ENCODE data around the gene MFSD6. TPM values are rescaled to one million over a fixed set of nuclear protein-coding genes. Genes with fewer than 3 reads are reported as not detected.

The MFSD6 gene
- polyA plus RNA-seq, 1 donor from 2014 or later, result 10.4 TPM

GRCh38 chr2:190538201-190538600, 130.0 kb downstream of the MFSD6 start:
- peaks cover 6 to 41% (median 15%) of the 10 kb centered on the region in 3 donors for H3K9me3 Mint-ChIP-seq
- H3K4me1 Mint-ChIP-seq, result peaks cover 14 to 32% (median 19%) of the 10 kb centered on the region in 3 donors
- H3K36me3 Mint-ChIP-seq, result peaks cover 9% of the 10 kb centered on the region
- peak overlapping the region in 1 of 4 donors; percentile 76 for H3K4me3 Mint-ChIP-seq
- H3K27ac Mint-ChIP-seq, result peak overlapping the region; percentile 76 to 84 (median 78)
- H3K27me3 Mint-ChIP-seq, result no peaks in the 10 kb centered on the region

- H3K27ac Mint-ChIP-seq, result peak overlapping the region in 1 of 3 donors; percentile 72
- H3K36me3 Mint-ChIP-seq, result peaks cover 9% of the 10 kb centered on the region
- peaks cover 6 to 41% (median 15%) of the 10 kb centered on the region in 3 donors for H3K9me3 Mint-ChIP-seq
- H3K4me1 Mint-ChIP-seq, result peaks cover 7 to 22% (median 14%) of the 10 kb centered on the region in 3 donors
- no peaks in the 10 kb centered on the region for H3K27me3 Mint-ChIP-seq
- peak overlapping the region in 1 of 4 donors; percentile 36 for H3K4me3 Mint-ChIP-seq
These were observed 131.9 kb downstream of the MFSD6 start for GRCh38 chr2:190540048-190540447.

GRCh38 chr2:190545093-190545492, 136.9 kb downstream of the MFSD6 start:
- Mint-ChIP-seq H3K27me3 (no peaks in the 10 kb centered on the region), H3K4me3 (no peak overlapping the region), H3K36me3 (peaks cover 9% of the 10 kb centered on the region), H3K4me1 (peaks cover 0 to 7% (median 5%) of the 10 kb centered on the region in 3 donors), H3K27ac (peak overlapping the region in 1 of 3 donors; percentile 0), H3K9me3 (peaks cover 4 to 17% (median 13%) of the 10 kb centered on the region in 3 donors)

GRCh38 chr2:190545555-190546385, 137.6 kb downstream of the MFSD6 start:
- Mint-ChIP-seq H3K4me1 (peaks cover 0 to 7% (median 5%) of the 10 kb centered on the region in 3 donors), H3K27me3 (no peaks in the 10 kb centered on the region), H3K9me3 (peaks cover 3 to 11% (median 10%) of the 10 kb centered on the region in 3 donors), H3K36me3 (peaks cover 9% of the 10 kb centered on the region), H3K27ac (peak overlapping the region in 1 of 3 donors; percentile 0), H3K4me3 (no peak overlapping the region)

- Mint-ChIP-seq H3K9me3 (peaks cover 3% of the 10 kb centered on the region in 3 donors), H3K36me3 (peaks cover 5% of the 10 kb centered on the region), H3K27me3 (peaks cover 1% of the 10 kb centered on the region), H3K27ac (no peak overlapping the region), H3K4me3 (no peak overlapping the region), H3K4me1 (peaks cover under 1 to 8% (median 5%) of the 10 kb centered on the region in 3 donors)
These were observed 138.6 kb downstream of the MFSD6 start for GRCh38 chr2:190546734-190547133.

GRCh38 chr2:190547886-190548285, 139.7 kb downstream of the MFSD6 start:
- peaks cover 2% of the 10 kb centered on the region for H3K27me3 Mint-ChIP-seq

GRCh38 chr2:190550137-190550536, 142.0 kb downstream of the MFSD6 start:
- no peaks in the 10 kb centered on the region for H3K9me3 Mint-ChIP-seq
- no peak overlapping the region for H3K27ac Mint-ChIP-seq
- H3K36me3 Mint-ChIP-seq, result peaks cover under 1% of the 10 kb centered on the region
- H3K27me3 Mint-ChIP-seq, result peaks cover 2% of the 10 kb centered on the region
- H3K4me1 Mint-ChIP-seq, result peaks cover 4 to 12% (median 4%) of the 10 kb centered on the region in 3 donors
- H3K4me3 Mint-ChIP-seq, result no peak overlapping the region

More at GRCh38 chr2:190547886-190548285, 139.7 kb downstream of the MFSD6 start:
- Mint-ChIP-seq H3K36me3 (peaks cover 2% of the 10 kb centered on the region), H3K27ac (peak overlapping the region in 1 of 3 donors; percentile 5), H3K4me3 (no peak overlapping the region), H3K4me1 (peaks cover 4 to 13% (median 4%) of the 10 kb centered on the region in 3 donors), H3K9me3 (no peaks in the 10 kb centered on the region)

Other genes with a start within 250 kb of the MFSD6 start
- 22.5 TPM for gene HIBCH, start 88.5 kb upstream of the MFSD6 start, polyA plus RNA-seq
- 2.7 TPM for gene INPP1, start 64.8 kb upstream of the MFSD6 start, polyA plus RNA-seq
- 5.5 TPM for gene NEMP2, start 126.4 kb downstream of the MFSD6 start, polyA plus RNA-seq
- 3.5 TPM for gene NAB1, start 240.7 kb downstream of the MFSD6 start, polyA plus RNA-seq

Measured in IgD-negative memory B cell (primary cell).